Stimulated activated CD8-positive, alpha-beta memory T cell treated with anti-CD3 and anti-CD28 coated beads, Interleukin-7, amount 100 ng/mL, for 48 hours (primary cell): ENCODE measurements around the gene UBN2.
A peak's percentile ranks its signal among the peaks of the same experiment; 100 is the strongest.

ENCODE experiments used
- DNase-seq, 2 donors: peaks; one replicate each; pipeline ENCODE4 v3.0.0-alpha.2; 2020; ENCODE audit warnings: low read depth in 1 of 2; ENCODE audit errors: extremely low read depth in 1 of 2

UBN2 gene

GRCh38 chr7:139231513-139232376 is 708 bp downstream of the UBN2 start:
- peak; percentile 3 to 8 for DNase-seq

DNA sequence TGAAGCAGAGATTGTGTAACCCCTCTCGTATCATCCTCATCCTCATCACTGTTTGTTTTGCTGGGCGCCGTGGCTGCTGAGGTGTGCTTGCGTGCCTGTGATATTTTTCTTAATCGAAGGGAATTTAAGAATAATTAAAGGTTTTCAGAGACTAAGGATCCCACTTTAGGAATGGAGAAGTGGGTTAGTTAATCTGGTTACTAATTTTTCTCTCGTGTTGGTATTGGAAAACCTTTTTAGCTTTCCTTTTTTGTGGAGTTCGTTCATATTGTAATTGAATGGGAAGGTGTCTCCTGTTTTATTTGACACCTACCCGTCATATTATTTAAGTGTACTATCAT is 1.3 kb downstream of the UBN2 start:
- DNase-seq, result no peak

- DNase-seq, result no peak
Observed at GRCh38 chr7:139232904-139233303, 1.9 kb downstream of the UBN2 start.

DNA sequence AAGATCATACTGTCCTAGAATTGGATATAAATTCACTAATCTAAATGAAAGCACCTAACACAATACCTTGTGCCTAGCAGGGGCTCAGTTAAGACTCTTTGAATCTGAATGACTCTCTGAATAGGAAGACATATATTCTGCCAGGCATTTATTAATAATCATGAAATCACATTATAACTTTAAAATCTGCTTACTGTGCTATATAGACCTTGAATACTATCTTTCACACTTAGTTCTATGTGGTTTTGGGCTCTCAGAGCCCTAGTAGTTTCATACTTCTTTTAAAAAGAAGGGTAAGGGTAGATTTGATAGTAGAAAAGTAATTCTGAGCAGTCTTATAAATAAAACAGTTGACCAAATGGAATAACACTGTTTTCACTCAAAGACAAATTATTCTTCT is 10.2 kb downstream of the UBN2 start:
- no peak for DNase-seq

DNA sequence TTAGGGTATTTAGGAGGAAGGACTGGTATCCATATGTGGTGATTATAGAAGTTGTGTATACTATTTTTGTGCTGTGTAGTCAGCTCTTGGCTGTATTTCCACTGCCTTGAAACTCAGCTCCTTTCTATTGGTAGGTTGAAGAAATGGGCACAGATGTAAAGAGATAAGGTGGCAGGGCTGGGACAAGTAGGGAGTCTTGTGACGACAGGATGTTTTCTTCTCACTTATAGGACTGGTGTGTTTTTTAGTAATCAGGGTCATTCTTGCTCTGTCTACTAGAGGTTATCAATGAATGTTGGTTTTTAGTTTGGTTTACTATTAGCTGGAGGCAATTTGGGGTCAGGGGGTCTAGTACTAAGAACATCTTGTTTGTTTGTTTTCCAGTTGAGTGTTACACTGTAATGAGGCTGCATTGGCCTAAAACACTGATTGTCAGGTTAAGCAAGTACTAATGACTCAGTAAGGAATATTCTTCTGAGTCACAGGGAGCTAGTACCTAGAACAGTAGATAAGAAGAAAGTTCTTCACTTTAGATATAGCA is 11.8 kb downstream of the UBN2 start:
- DNase-seq, result no peak

DNA sequence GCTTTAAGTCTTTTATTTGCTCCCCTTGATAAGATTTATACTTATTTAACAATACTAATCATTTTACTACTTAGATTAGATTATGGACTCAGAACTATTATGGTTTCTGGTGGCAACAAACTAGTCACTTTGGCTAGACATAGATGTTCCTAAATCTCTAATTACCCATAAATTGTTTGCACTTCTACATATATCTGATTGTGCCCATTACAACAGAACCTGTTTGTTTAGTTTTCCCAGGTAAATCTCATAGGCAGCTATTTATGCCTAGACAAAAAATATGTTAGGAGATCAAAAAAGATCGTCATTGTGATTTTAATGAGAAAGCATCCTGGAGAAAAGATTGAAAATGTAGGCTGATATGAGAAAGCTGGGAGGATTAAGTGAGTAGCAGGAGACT is 14.4 kb downstream of the UBN2 start:
- no peak for DNase-seq

DNA sequence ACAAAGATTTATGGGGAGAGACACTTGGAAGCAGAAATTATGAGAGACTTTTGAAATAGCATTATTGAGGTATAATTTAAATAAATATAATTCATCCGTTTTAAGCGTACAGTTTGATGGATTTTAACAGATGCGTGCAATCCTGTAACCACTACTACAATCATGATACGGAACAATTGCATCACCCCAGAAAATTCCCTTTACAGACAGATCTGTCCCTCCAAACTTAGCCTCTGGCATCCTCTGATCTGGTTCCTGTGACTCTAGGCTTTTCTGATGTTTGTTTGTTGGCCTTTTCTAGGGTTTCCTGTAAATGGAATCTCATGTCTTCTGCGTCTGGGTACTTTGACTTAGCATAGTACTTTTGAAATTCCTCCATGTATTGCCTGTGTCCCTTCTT is 15.5 kb downstream of the UBN2 start:
- DNase-seq, result no peak

GRCh38 chr7:139246905-139247304 is 15.9 kb downstream of the UBN2 start:
- no peak for DNase-seq

- DNase-seq, result no peak
Observed at GRCh38 chr7:139249179-139249810, 18.3 kb downstream of the UBN2 start.

GRCh38 chr7:139252451-139252850 is 21.4 kb downstream of the UBN2 start:
- DNase-seq, result no peak

- DNase-seq, result no peak
Observed at GRCh38 chr7:139254281-139254680, 23.2 kb downstream of the UBN2 start.

DNA sequence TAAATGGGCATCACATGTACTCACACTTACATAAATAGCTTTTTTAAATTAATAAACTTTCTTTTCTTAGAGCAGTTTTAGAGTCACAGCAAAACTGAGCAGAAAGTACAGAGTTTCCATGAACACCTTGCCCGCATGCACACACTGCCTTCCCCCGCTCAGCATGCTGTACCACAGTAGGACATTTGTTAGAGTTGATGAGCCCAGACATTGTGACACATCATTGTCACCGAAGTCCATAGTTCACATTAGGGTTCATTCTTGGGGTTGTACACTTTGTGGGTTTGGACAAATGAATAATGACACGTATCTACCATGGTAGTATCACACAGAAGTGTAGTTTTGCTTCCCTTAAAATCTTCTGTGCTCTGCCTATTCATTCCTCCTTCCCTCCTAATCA is 23.7 kb downstream of the UBN2 start:
- DNase-seq, result no peak

GRCh38 chr7:139255290-139255689 is 24.3 kb downstream of the UBN2 start:
- DNase-seq, result no peak

DNA sequence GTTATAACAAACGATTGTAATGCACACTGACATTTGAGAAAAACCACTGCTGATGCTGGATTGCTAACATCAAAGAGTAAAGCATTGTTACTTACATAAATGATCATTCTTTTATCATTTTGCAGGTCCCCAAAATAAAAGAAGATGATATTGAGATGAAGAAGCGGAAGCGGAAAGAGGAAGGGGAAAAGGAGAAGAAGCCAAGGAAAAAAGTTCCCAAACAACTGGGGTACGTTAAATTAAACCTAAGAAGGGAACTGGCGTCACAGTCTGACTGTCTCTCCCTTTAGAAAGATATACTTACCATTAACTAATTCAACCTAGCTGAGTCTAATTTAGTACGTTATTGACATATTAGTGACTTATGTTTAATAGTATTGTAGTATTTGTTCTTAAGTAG is 28.1 kb downstream of the UBN2 start:
- DNase-seq, result no peak

DNA sequence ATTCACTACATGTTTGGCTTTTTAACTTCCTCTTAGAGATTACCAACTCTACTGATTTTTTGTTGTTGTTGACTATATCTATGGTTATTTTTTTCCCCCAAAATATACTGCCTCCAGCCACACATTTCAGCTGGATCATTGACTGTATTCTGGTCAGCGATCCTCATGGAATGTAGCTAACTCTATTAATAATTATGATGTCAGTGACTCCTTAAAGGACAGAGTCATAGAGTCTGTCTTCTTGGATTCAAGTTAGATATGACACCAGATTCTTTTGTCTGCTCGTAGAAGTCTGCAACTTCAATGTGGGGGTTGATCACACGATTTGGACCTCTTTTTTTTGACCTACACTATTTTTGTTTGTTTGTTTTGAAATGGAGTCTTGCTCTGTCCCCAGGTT is 33.2 kb downstream of the UBN2 start:
- no peak for DNase-seq

DNA sequence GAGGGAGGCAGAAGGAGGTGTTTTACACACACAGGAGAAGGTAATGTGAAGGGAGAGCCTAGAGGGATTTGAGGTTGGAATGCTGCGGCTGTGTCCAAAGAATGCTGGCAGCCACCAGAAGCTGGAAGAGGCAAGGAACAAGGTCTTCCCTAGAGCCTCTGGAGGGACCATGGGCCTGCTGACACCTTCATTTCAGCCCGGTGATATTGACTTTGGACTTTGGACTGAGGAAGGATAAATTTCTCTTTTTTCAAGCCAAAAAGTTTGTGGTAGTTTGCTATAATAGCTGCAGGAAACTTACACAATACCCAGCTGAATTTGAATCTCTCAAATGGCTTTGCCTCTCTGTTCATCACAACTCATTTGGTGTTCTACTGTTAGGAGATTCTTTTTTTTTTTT is 34.6 kb downstream of the UBN2 start:
- no peak for DNase-seq

DNA sequence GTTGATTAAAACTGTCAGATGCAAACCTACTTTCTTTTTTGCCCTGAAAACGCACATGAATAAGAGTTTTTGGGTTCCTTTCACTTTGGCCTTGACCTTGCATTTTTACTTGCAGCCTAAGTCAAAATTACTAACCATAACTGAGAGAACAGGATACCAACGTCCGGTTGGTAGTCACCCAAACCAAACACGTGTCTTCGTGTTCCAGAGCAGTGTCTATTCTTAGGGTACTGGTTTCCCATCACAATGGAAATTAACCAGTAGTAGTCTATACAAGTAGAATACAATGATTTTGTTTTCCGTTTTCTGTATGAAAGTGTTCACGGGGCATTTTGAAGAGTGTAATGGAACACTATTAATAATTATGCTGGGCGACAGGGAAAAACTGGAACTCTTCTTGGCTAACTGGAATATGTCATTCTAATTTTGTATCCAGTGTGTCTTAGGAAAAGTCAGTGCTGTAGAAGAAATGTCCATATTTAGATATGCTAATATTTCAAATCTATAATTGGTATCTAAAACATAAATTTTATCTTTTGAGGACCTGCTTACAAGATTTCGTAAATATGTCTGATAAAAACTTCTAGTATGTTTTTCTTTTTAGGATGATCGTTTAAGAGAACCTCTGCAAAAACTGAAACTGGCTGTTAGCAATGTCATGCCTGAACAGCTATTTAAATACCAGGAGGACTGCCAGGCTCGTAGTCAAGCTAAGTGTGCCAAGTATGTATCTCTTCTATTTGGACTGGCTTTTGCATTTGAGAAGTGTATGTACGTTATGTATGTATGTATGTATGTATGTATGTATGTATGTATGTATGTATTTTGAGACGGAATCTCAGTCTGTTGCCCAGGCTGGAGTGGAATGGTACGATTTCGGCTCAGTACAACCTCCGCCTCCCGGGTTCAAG is 40.9 kb downstream of the UBN2 start:
- no peak for DNase-seq

GRCh38 chr7:139284252-139284896 is 53.3 kb downstream of the UBN2 start:
- DNase-seq, result no peak

DNA sequence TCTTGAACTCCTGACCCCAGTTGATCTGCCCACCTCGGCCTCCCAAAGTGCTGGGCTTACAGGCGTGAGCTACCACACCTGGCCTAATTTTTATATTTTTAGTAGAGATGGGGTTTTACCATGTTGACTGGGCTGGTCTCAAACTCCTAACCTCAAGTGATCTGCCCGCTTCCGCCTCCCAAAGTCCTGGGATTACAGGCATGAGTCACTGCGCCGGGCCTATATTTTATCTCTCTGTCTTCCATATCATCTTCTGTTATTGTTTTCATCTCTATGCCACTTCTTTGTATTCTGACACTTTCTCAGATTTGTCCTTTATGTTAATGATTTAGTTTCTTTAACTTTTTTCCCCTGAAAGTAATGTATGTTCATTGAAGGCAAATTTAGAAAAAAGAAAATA is 55.1 kb downstream of the UBN2 start:
- no peak for DNase-seq

GRCh38 chr7:139292821-139293220 is 61.8 kb downstream of the UBN2 start:
- DNase-seq, result no peak

- no peak for DNase-seq
Observed at GRCh38 chr7:139293534-139293933, 62.5 kb downstream of the UBN2 start.
